Measurements from ENCODE around the gene KCNJ16. TPM values are rescaled to one million over a fixed set of nuclear protein-coding genes. Genes with fewer than 3 reads are reported as not detected.

Gene KCNJ16
- polyA plus RNA-seq, 2 of the 4 experiments (the other 2 are of a cell fraction): 0.87 to 1.6 TPM

- TF ChIP-seq TP53 (CRISPR knock-in tag; IDR thresholded peaks at IDR 0.05) (no peak), PHF8 (IDR thresholded peaks at IDR 0.05; ENCODE audit: borderline replicate concordance, low read depth) (no peak), FOSL2 (IDR thresholded peaks at IDR 0.05) (no peak), FOSL2 (CRISPR knock-in tag; IDR thresholded peaks at IDR 0.05) (no peak), SREBF2 (IDR thresholded peaks at IDR 0.05) (no peak)
- TF ChIP-seq, protein P1, sequence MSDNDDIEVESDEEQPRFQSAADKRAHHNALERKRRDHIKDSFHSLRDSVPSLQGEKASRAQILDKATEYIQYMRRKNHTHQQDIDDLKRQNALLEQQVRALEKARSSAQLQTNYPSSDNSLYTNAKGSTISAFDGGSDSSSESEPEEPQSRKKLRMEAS (IDR thresholded peaks at IDR 0.05): no peak
Measured at GRCh38 chr17:70115126-70115525, 40.1 kb downstream of the KCNJ16 start (continued).

GRCh38 chr17:70116919-70117318 is 41.9 kb downstream of the KCNJ16 start:
- Histone ChIP-seq H3K4me3 (no peak overlapping the region), H3K4me1 (no peaks in the 10 kb centered on the region), H3K9me3 (no peaks in the 10 kb centered on the region), H3K4me2 (no peak overlapping the region), H3K27ac (no peak overlapping the region)
- FAIRE-seq: no peak
- no peak for ATAC-seq
- 79% methylated on average over 3 of the region's 3 CpGs for WGBS (ENCODE audit: missing lambda C conversion rate)
- CTCF ChIA-PET: no interaction called here
- TF ChIP-seq CBX8 (IDR thresholded peaks at IDR 0.05): no peak
- no peak for TF ChIP-seq NFE2L2 (conservative IDR thresholded peaks at IDR 0.05; ENCODE audit: low read length)
- no peak for TF ChIP-seq NR3C1 (IDR thresholded peaks at IDR 0.05)
- no peak for TF ChIP-seq KDM1A (IDR thresholded peaks at IDR 0.05; ENCODE audit: low read depth)
- TF ChIP-seq REST (IDR thresholded peaks at IDR 0.05): no peak
- TF ChIP-seq ELK1 (IDR thresholded peaks at IDR 0.05; ENCODE audit: low read depth, low read length): no peak
- TF ChIP-seq, protein P2, sequence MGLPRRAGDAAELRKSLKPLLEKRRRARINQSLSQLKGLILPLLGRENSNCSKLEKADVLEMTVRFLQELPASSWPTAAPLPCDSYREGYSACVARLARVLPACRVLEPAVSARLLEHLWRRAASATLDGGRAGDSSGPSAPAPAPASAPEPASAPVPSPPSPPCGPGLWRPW (IDR thresholded peaks at IDR 0.05): no peak
- TF ChIP-seq CBX2 (IDR thresholded peaks at IDR 0.05; ENCODE audit: borderline replicate concordance, low read depth): no peak
- TF ChIP-seq, protein P3, sequence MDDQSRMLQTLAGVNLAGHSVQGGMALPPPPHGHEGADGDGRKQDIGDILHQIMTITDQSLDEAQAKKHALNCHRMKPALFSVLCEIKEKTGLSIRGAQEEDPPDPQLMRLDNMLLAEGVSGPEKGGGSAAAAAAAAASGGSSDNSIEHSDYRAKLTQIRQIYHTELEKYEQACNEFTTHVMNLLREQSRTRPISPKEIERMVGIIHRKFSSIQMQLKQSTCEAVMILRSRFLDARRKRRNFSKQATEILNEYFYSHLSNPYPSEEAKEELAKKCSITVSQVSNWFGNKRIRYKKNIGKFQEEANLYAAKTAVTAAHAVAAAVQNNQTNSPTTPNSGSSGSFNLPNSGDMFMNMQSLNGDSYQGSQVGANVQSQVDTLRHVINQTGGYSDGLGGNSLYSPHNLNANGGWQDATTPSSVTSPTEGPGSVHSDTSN (IDR thresholded peaks at IDR 0.05): no peak
- no peak for TF ChIP-seq GATA3 (IDR thresholded peaks at IDR 0.05; ENCODE audit: borderline replicate concordance)
- no peak for TF ChIP-seq MYC (IDR thresholded peaks at IDR 0.05; ENCODE audit: borderline replicate concordance, low read length)
- no peak for TF ChIP-seq SMC3 (IDR thresholded peaks at IDR 0.05)
- TF ChIP-seq POLR2AphosphoS2 (conservative IDR thresholded peaks at IDR 0.05; ENCODE audit: low read length): no peak
- TF ChIP-seq BHLHE40 (IDR thresholded peaks at IDR 0.05; ENCODE audit: low read depth, low read length): no peak
- no peak for TF ChIP-seq ZFP36 (IDR thresholded peaks at IDR 0.05; ENCODE audit: borderline replicate concordance, partially characterized antibody)
- TF ChIP-seq SREBF2 (IDR thresholded peaks at IDR 0.05): no peak
- no peak for TF ChIP-seq RAD21 (conservative IDR thresholded peaks at IDR 0.05 in 1 of 2, IDR thresholded peaks at IDR 0.05 in 1 of 2)
- TF ChIP-seq, protein P4, sequence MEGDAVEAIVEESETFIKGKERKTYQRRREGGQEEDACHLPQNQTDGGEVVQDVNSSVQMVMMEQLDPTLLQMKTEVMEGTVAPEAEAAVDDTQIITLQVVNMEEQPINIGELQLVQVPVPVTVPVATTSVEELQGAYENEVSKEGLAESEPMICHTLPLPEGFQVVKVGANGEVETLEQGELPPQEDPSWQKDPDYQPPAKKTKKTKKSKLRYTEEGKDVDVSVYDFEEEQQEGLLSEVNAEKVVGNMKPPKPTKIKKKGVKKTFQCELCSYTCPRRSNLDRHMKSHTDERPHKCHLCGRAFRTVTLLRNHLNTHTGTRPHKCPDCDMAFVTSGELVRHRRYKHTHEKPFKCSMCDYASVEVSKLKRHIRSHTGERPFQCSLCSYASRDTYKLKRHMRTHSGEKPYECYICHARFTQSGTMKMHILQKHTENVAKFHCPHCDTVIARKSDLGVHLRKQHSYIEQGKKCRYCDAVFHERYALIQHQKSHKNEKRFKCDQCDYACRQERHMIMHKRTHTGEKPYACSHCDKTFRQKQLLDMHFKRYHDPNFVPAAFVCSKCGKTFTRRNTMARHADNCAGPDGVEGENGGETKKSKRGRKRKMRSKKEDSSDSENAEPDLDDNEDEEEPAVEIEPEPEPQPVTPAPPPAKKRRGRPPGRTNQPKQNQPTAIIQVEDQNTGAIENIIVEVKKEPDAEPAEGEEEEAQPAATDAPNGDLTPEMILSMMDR (IDR thresholded peaks at IDR 0.05): no peak
- TF ChIP-seq, protein P5, sequence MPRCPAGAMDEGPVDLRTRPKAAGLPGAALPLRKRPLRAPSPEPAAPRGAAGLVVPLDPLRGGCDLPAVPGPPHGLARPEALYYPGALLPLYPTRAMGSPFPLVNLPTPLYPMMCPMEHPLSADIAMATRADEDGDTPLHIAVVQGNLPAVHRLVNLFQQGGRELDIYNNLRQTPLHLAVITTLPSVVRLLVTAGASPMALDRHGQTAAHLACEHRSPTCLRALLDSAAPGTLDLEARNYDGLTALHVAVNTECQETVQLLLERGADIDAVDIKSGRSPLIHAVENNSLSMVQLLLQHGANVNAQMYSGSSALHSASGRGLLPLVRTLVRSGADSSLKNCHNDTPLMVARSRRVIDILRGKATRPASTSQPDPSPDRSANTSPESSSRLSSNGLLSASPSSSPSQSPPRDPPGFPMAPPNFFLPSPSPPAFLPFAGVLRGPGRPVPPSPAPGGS (IDR thresholded peaks at IDR 0.05): no peak
- DNase-seq (ENCODE audit: low read depth in 1 of 2, low spot score in 1 of 2): no peak
- POLR2A ChIA-PET: no interaction called here

Data from A549 (cell line).